ENCODE measurements around the gene FAM124B. TPM values are rescaled to one million over a fixed set of nuclear protein-coding genes. Genes with fewer than 3 reads are reported as not detected.

FAM124B gene
- total and polyA plus RNA-seq, 2 of the 8 experiments (the other 6 are each of a cell fraction or from before 2014, with no cell fraction given) = 2.1 to 2.6 TPM

DNA sequence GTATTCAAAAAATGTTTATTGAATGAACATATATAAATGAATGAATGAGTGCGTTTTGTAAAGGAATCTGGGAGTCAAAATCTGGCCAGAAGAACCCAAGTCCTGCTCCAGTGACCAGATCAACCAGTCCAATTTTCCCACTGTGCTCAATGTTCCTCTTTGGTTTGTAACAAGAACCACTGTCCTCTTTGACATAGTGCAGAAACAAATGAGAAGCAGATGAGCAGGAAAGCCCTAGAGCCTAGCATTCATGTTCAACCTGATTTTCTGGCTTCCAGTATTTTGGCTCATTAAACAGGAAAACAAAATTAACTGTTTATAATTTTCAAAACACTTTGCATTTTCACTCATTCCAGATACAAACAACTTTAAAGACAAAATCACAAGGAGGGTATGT is 23.2 kb downstream of the FAM124B start:
- FAIRE-seq = no peak
- TF ChIP-seq TBP (IDR thresholded peaks at IDR 0.05; ENCODE audit: low read depth, low read length) = no peak
- no peak for TF ChIP-seq CBX8 (IDR thresholded peaks at IDR 0.05; ENCODE audit: borderline replicate concordance, low read depth, low read length)
- TF ChIP-seq, protein P1, sequence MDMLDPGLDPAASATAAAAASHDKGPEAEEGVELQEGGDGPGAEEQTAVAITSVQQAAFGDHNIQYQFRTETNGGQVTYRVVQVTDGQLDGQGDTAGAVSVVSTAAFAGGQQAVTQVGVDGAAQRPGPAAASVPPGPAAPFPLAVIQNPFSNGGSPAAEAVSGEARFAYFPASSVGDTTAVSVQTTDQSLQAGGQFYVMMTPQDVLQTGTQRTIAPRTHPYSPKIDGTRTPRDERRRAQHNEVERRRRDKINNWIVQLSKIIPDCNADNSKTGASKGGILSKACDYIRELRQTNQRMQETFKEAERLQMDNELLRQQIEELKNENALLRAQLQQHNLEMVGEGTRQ (IDR thresholded peaks at IDR 0.05; ENCODE audit: low read length) = no peak
- TF ChIP-seq TAF7 (optimal IDR thresholded peaks at IDR 0.05; ENCODE audit: borderline replicate concordance, low read depth, low read length) = no peak
- no peak for TF ChIP-seq MAFK (IDR thresholded peaks at IDR 0.05; ENCODE audit: low read depth, low read length)
- no peak for TF ChIP-seq SUZ12 (IDR thresholded peaks at IDR 0.05; ENCODE audit: low read length)
- TF ChIP-seq BRCA1 (IDR thresholded peaks at IDR 0.05; ENCODE audit: low read depth, low read length) = no peak
- TF ChIP-seq SP1 (IDR thresholded peaks at IDR 0.05; ENCODE audit: low read depth, low read length) = no peak
- no peak for TF ChIP-seq CREB1 (IDR thresholded peaks at IDR 0.05)
- TF ChIP-seq, protein P2, sequence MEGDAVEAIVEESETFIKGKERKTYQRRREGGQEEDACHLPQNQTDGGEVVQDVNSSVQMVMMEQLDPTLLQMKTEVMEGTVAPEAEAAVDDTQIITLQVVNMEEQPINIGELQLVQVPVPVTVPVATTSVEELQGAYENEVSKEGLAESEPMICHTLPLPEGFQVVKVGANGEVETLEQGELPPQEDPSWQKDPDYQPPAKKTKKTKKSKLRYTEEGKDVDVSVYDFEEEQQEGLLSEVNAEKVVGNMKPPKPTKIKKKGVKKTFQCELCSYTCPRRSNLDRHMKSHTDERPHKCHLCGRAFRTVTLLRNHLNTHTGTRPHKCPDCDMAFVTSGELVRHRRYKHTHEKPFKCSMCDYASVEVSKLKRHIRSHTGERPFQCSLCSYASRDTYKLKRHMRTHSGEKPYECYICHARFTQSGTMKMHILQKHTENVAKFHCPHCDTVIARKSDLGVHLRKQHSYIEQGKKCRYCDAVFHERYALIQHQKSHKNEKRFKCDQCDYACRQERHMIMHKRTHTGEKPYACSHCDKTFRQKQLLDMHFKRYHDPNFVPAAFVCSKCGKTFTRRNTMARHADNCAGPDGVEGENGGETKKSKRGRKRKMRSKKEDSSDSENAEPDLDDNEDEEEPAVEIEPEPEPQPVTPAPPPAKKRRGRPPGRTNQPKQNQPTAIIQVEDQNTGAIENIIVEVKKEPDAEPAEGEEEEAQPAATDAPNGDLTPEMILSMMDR (IDR thresholded peaks at IDR 0.05; ENCODE audit: control extremely low read depth in 1 of 3, insufficient read depth in 1 of 3, low read depth in 1 of 3, low read length in 3 of 3) = no peak
- TF ChIP-seq EZH2 (IDR thresholded peaks at IDR 0.05; ENCODE audit: low read depth, low read length, severe bottlenecking) = no peak

More for the DNA sequence above, 23.2 kb downstream of the FAM124B start:
- Histone ChIP-seq H2BK20ac (ENCODE audit: low read length) (no peak overlapping the region), H3K23ac (ENCODE audit: insufficient read length) (no peak overlapping the region), H3K56ac (replicated peaks; ENCODE audit: insufficient read length, low read depth, low read length) (no peak overlapping the region), H2BK120ac (replicated peaks; ENCODE audit: low read depth, low read length) (no peak overlapping the region), H4K5ac (ENCODE audit: insufficient read length, low read depth, low read length) (no peak overlapping the region), H3K27me3 (replicated peaks in 1 of 4; ENCODE audit: control insufficient read depth in 3 of 4, extremely low read depth in 1 of 4, insufficient read depth in 3 of 4, low read length in 3 of 4) (no peaks in the 10 kb centered on the region), H4K20me1 (replicated peaks in 1 of 2; ENCODE audit: control insufficient read depth in 1 of 2, insufficient read depth in 2 of 2, low read length in 2 of 2) (no peaks in the 10 kb centered on the region), H4K8ac (ENCODE audit: extremely low read depth, insufficient read depth, low read length) (no peak overlapping the region), H3K14ac (ENCODE audit: insufficient read length) (no peak overlapping the region), H3K9me3 (ENCODE audit: insufficient read depth in 2 of 2, low read depth in 1 of 2, low read length in 1 of 2) (no peaks in the 10 kb centered on the region), H2BK5ac (ENCODE audit: low read depth, low read length) (no peak overlapping the region), H3K79me1 (ENCODE audit: low read depth, low read length) (no peaks in the 10 kb centered on the region), H2AFZ (ENCODE audit: low read length) (no peak overlapping the region), H2BK12ac (ENCODE audit: low read depth, low read length) (no peak overlapping the region), H4K91ac (replicated peaks; ENCODE audit: insufficient read length, low read length) (no peak overlapping the region), H2AK5ac (ENCODE audit: low read depth, low read length) (no peak overlapping the region), H3K18ac (ENCODE audit: extremely low read depth, low read length) (no peak overlapping the region), H3K4ac (replicated peaks; ENCODE audit: insufficient read length, low read depth, low read length) (no peak overlapping the region), H2BK15ac (ENCODE audit: low read length) (no peak overlapping the region), H3K9ac (replicated peaks in 1 of 4; ENCODE audit: extremely low read depth in 1 of 4, low read depth in 3 of 4, low read length in 3 of 4) (no peak overlapping the region), H3K36me3 (ENCODE audit: control insufficient read depth in 2 of 4, insufficient read depth in 4 of 4, low read length in 3 of 4) (no peaks in the 10 kb centered on the region), H3K4me3 (ENCODE audit: extremely low read depth in 1 of 4, insufficient read depth in 2 of 4, low read depth in 3 of 4, low read length in 4 of 4) (no peak overlapping the region), H3K4me1 (replicated peaks in 1 of 4; ENCODE audit: control insufficient read depth in 3 of 4, insufficient read depth in 4 of 4, low read length in 3 of 4) (no peaks in the 10 kb centered on the region), H3K79me2 (ENCODE audit: control insufficient read depth in 1 of 2, insufficient read depth in 2 of 2, low read length in 2 of 2) (no peaks in the 10 kb centered on the region), H3K27ac (ENCODE audit: low read depth, low read length) (no peak overlapping the region), H3K23me2 (ENCODE audit: low read depth, low read length) (no peaks in the 10 kb centered on the region), H3K4me2 (ENCODE audit: insufficient read depth in 1 of 2, low read depth in 2 of 2, low read length in 2 of 2) (no peak overlapping the region)
- ChIA-PET CTCF (ENCODE audit: partially characterized antibody) (no interaction called here), POLR2A (ENCODE audit: partially characterized antibody) (no interaction called here)
- DNase-seq (ENCODE audit: low read depth in 1 of 2, low spot score in 2 of 2) = no peak
- 67% methylated on average over 1 of the region's 1 CpG; no CpG with 5 or more reads in 1 of the 2 experiments for WGBS, 2 experiments (ENCODE audit: extremely low coverage in 1 of 2, insufficient coverage in 1 of 2, insufficient read length in 1 of 2, insufficient replicate concordance in 2 of 2, low coverage in 1 of 2, low lambda C conversion rate in 2 of 2, missing lambda C conversion rate in 1 of 2)

All from H1 (cell line).